Keratinocyte (primary cell): ENCODE measurements around the gene VIPR2. TPM values are rescaled to one million over a fixed set of nuclear protein-coding genes. Genes with fewer than 3 reads are reported as not detected.

Experiments used
- DNase-seq: peaks from one replicate; pipeline ENCODE4 v3.0.0-alpha.2; 2011; ENCODE audit warnings: low read depth, missing footprints, low spot score
- FAIRE-seq: peaks from 2 replicates; lab custom pipeline; 2011; peaks lifted over from hg19 to GRCh38; lab: Jason Lieb, UNC
- H2AFZ ChIP-seq: 2 replicates; pipeline ENCODE4 v1.6.0; 2012; ENCODE audit warnings: low read length, control low read depth, inconsistent platforms; ENCODE audit not compliant: control insufficient read depth
- H3K27ac ChIP-seq: 2 replicates; pipeline ENCODE4 v1.5.1; 2011; ENCODE audit warnings: low read length; ENCODE audit not compliant: control insufficient read depth, insufficient read depth
- H3K27me3 ChIP-seq: 3 replicates; pipeline ENCODE4 v1.6.0; 2011; ENCODE audit warnings: low read length; ENCODE audit not compliant: control insufficient read depth, insufficient read depth; ENCODE audit errors: extremely low read depth
- H3K36me3 ChIP-seq, 2 experiments: 2 replicates in 1 of 2; 3 replicates in 1 of 2; pipeline ENCODE4 v1.5.1; 2011; ENCODE audit warnings: low read length in 2 of 2, mild to moderate bottlenecking in 1 of 2; ENCODE audit not compliant: control insufficient read depth in 2 of 2, insufficient read depth in 2 of 2; ENCODE audit errors: extremely low read depth in 1 of 2
- H3K4me1 ChIP-seq: 3 replicates; pipeline ENCODE4 v1.5.1; 2011; ENCODE audit warnings: low read length; ENCODE audit not compliant: control insufficient read depth, insufficient read depth; ENCODE audit errors: extremely low read depth
- H3K4me2 ChIP-seq: 3 replicates; pipeline ENCODE4 v1.6.0; 2011; ENCODE audit warnings: low read depth, low read length; ENCODE audit not compliant: control insufficient read depth, insufficient read depth; ENCODE audit errors: extremely low read depth
- H3K4me3 ChIP-seq, 3 experiments: fragments of 200-600 bp in 1 of 3; sonication (generic) in 1 of 3; 2 replicates in 2 of 3; 3 replicates in 1 of 3; pipeline ENCODE4 v1.5.1; 2011 to 2016; ENCODE audit warnings: low read length in 3 of 3, mild to moderate bottlenecking in 3 of 3, control low read depth in 2 of 3, inconsistent platforms in 1 of 3, low read depth in 1 of 3, mixed read lengths in 1 of 3, mixed run types in 1 of 3, moderate library complexity in 1 of 3; ENCODE audit not compliant: control insufficient read depth in 2 of 3, insufficient read depth in 2 of 3; ENCODE audit errors: extremely low read depth in 1 of 3
- H3K79me2 ChIP-seq: 2 replicates; pipeline ENCODE4 v1.6.0; 2012; ENCODE audit warnings: low read length; ENCODE audit not compliant: control insufficient read depth, insufficient read depth
- H3K9ac ChIP-seq: 3 replicates; pipeline ENCODE4 v1.6.0; 2011; ENCODE audit warnings: low read length; ENCODE audit not compliant: control insufficient read depth, insufficient read depth; ENCODE audit errors: extremely low read depth
- H3K9me1 ChIP-seq: 3 replicates; pipeline ENCODE4 v1.6.0; 2011; ENCODE audit warnings: low read length; ENCODE audit not compliant: control insufficient read depth, insufficient read depth; ENCODE audit errors: extremely low read depth
- H3K9me3 ChIP-seq: 2 replicates; pipeline ENCODE4 v1.5.1; 2012; ENCODE audit warnings: low read depth, low read length; ENCODE audit not compliant: control insufficient read depth
- H4K20me1 ChIP-seq: 3 replicates; pipeline ENCODE4 v1.6.0; 2011; ENCODE audit warnings: low read length; ENCODE audit not compliant: control insufficient read depth, insufficient read depth; ENCODE audit errors: extremely low read depth
- EZH2 ChIP-seq: IDR thresholded peaks from one replicate; pipeline ENCODE4 v1.6.1; 2012; ENCODE audit warnings: inconsistent platforms, mild to moderate bottlenecking, low read length, moderate library complexity
- dilution Hi-C: fragments of 300-500 bp; cut with MboI; formaldehyde crosslinking; loops from one replicate; pipeline ENCODE4 v1.7.0; 2020; ENCODE audit warnings: low sequenced_read_pairs; ENCODE audit not compliant: extremely low pct_ligation_motif_present
- polyA plus RNA-seq, 5 experiments: library from polyadenylated mRNA; depleted of rRNA in 3 of 5; stranded (reverse) in 3 of 5; stranded (forward) in 1 of 5; unstranded in 1 of 5; fragments of >200 nt; gene quantifications; 1 replicate in 1 of 5; 2 replicates in 3 of 5; 3 replicates in 1 of 5; pipeline versions ENCODE4 v1.2.1 to v1.2.3, GENCODE V29; 2011 to 2012; ENCODE audit warnings: missing spikeins in 2 of 5, low read depth in 1 of 5, low replicate concordance in 1 of 5
- TF ChIP-seq, protein P1 (sequence below), 3 experiments: IDR thresholded peaks in 1 of 3; conservative IDR thresholded peaks in 1 of 3; optimal IDR thresholded peaks in 1 of 3; 2 replicates in 2 of 3; 3 replicates in 1 of 3; pipeline versions ENCODE3 to v1.5.1; 2011; ENCODE audit warnings: low read length in 3 of 3, mild to moderate bottlenecking in 3 of 3, moderate library complexity in 2 of 3, control low read depth in 1 of 3, inconsistent platforms in 1 of 3; ENCODE audit not compliant: insufficient read depth in 2 of 3; ENCODE audit errors: extremely low read depth in 1 of 3

Gene VIPR2
- polyA plus RNA-seq, 1 donor (not counting 4 experiments of a cell fraction or from before 2014, with no cell fraction given) = not detected

DNA sequence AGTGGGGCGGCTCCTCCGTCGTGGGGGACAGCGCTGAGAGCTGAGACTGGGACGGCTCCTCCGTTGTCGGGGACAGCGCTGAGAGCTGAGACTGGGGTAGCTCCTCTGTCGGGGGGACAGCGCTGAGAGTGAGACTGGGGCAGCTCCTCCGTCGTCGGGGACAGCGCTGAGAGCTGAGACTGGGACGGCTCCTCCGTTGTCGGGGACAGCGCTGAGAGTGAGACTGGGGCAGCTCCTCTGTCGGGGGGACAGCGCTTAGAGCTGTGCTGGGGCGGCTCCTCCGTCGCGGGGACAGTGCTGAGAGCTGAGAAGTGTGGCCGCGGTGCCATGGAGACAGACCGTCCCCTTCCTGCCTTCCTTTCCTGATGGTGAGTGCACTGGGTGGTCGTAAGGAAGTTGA is 151.9 kb downstream of the VIPR2 start:
- H3K9me3 ChIP-seq = no peaks in the 10 kb centered on the region
- no peaks in the 10 kb centered on the region for H3K4me1 ChIP-seq
- H3K79me2 ChIP-seq = no peaks in the 10 kb centered on the region
- DNase-seq = no peak
- H3K4me2 ChIP-seq = no peak overlapping the region
- no peak for FAIRE-seq
- H3K27me3 ChIP-seq = peaks cover 15% of the 10 kb centered on the region
- H3K9ac ChIP-seq = no peak overlapping the region
- no peak overlapping the region for H2AFZ ChIP-seq
- H3K27ac ChIP-seq = no peak overlapping the region
- no peaks in the 10 kb centered on the region for H4K20me1 ChIP-seq
- H3K9me1 ChIP-seq = no peaks in the 10 kb centered on the region
- TF ChIP-seq, protein P1, sequence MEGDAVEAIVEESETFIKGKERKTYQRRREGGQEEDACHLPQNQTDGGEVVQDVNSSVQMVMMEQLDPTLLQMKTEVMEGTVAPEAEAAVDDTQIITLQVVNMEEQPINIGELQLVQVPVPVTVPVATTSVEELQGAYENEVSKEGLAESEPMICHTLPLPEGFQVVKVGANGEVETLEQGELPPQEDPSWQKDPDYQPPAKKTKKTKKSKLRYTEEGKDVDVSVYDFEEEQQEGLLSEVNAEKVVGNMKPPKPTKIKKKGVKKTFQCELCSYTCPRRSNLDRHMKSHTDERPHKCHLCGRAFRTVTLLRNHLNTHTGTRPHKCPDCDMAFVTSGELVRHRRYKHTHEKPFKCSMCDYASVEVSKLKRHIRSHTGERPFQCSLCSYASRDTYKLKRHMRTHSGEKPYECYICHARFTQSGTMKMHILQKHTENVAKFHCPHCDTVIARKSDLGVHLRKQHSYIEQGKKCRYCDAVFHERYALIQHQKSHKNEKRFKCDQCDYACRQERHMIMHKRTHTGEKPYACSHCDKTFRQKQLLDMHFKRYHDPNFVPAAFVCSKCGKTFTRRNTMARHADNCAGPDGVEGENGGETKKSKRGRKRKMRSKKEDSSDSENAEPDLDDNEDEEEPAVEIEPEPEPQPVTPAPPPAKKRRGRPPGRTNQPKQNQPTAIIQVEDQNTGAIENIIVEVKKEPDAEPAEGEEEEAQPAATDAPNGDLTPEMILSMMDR (optimal IDR thresholded peaks at IDR 0.05 in 1 of 3, IDR thresholded peaks at IDR 0.05 in 1 of 3, conservative IDR thresholded peaks at IDR 0.05 in 1 of 3; ENCODE audit: extremely low read depth in 1 of 3, insufficient read depth in 2 of 3, low read length in 3 of 3) = no peak
- peak; percentile 59 for TF ChIP-seq EZH2
- dilution Hi-C loops = no loop called here
- no peaks in the 10 kb centered on the region for H3K36me3 ChIP-seq
- H3K4me3 ChIP-seq = no peak overlapping the region

DNA sequence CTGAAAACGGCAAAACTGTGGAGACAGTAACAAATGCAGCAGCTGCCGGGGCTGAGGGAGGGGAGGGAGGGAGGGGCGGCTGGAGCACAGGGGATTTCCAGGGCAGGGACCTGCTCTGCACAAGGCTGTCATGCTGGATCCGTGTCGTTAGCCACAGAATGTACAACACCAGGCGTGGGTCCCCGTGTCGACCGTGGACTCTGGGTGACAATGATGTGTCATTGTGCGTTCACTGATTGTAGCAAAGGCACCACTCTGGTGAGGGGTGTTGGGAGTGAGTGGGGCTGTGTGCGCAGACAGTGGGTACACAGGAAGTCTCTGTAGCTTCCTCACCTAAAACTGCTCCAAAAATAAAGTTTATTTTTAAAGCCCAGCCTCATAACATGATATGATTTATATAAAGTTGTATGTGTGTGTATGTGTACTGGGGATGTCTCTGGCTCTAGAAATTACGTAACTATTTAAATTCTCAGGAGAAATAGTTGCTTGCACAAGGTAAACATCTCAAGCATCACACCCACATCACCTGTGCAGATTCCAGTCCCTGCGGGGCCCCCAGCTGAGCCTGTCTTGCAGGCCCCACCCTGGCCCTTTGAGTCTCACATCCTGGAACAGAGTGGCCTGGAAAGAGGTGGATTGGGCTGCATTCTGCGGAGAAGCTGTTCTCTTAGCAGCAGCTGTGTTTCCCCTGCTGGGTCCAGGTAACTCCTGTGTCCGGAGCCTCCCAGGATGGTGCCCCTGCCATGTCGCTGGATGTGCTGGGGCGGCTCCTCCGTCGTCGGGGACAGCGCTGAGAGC is 152.6 kb downstream of the VIPR2 start:
- FAIRE-seq = no peak
- H3K4me2 ChIP-seq = no peak overlapping the region
- H3K4me3 ChIP-seq = no peak overlapping the region
- DNase-seq = no peak
- no peaks in the 10 kb centered on the region for H3K4me1 ChIP-seq
- no peaks in the 10 kb centered on the region for H4K20me1 ChIP-seq
- H3K27ac ChIP-seq = no peak overlapping the region
- no peaks in the 10 kb centered on the region for H3K36me3 ChIP-seq
- dilution Hi-C loops = no loop called here
- no peak overlapping the region for H3K9ac ChIP-seq
- TF ChIP-seq EZH2 = no peak
- TF ChIP-seq, protein P1 (optimal IDR thresholded peaks at IDR 0.05 in 1 of 3, IDR thresholded peaks at IDR 0.05 in 1 of 3, conservative IDR thresholded peaks at IDR 0.05 in 1 of 3; ENCODE audit: extremely low read depth in 1 of 3, insufficient read depth in 2 of 3, low read length in 3 of 3) = no peak
- H3K9me1 ChIP-seq = no peaks in the 10 kb centered on the region
- no peak overlapping the region for H2AFZ ChIP-seq
- no peaks in the 10 kb centered on the region for H3K79me2 ChIP-seq
- peaks cover 15% of the 10 kb centered on the region for H3K27me3 ChIP-seq
- peaks cover 2% of the 10 kb centered on the region for H3K9me3 ChIP-seq
